Ovary (tissue), 9 donors: Measurements from ENCODE around the gene SFSWAP. TPM values are rescaled to one million over a fixed set of nuclear protein-coding genes. Genes with fewer than 3 reads are reported as not detected.

Experiments used
- DNase-seq, 5 donors: peaks; one replicate each; pipeline ENCODE4 v3.0.0-alpha.2; 2019 to 2020
- H3K27ac ChIP-seq, 2 donors: fragments of 200-600 bp; one replicate each; pipeline versions ENCODE4 v1.5.1 to v1.8.0; 2019 to 2022
- H3K27me3 ChIP-seq: fragments of 200-600 bp; one replicate; pipeline ENCODE4 v1.8.0; 2022
- H3K36me3 ChIP-seq: fragments of 200-600 bp; sonication (generic); one replicate; pipeline ENCODE4 v1.5.1; 2019
- H3K4me1 ChIP-seq: one replicate; pipeline ENCODE4 v1.8.1; 2013; ENCODE audit warnings: mild to moderate bottlenecking, moderate library complexity; ENCODE audit not compliant: insufficient read depth
- H3K4me3 ChIP-seq: fragments of 200-600 bp; sonication (generic); one replicate; pipeline ENCODE4 v1.5.1; 2017
- H3K9me3 ChIP-seq, 2 donors: fragments of 200-600 bp in 1 of 2; sonication (generic) in 1 of 2; one replicate each; pipeline versions ENCODE4 v1.5.1 to v1.8.1; 2013 to 2019; ENCODE audit warnings: mild to moderate bottlenecking in 1 of 2, moderate library complexity in 1 of 2
- CTCF ChIP-seq, 3 donors: fragments of 450-650 bp in 2 of 3; fragments of 200-600 bp in 1 of 3; IDR thresholded peaks; one replicate each; pipeline versions ENCODE4 v1.5.1 to v1.8.0; 2016 to 2022; ENCODE audit warnings: antibody characterized with exemption in 3 of 3, mild to moderate bottlenecking in 1 of 3
- EP300 ChIP-seq: sonication (generic); formaldehyde crosslinking; IDR thresholded peaks from one replicate; pipeline ENCODE4 v1.6.1; 2017; ENCODE audit warnings: antibody characterized with exemption
- POLR2A ChIP-seq: fragments of 450-650 bp; IDR thresholded peaks from one replicate; pipeline ENCODE4 v1.6.1; 2017; ENCODE audit warnings: antibody characterized with exemption, mild to moderate bottlenecking, moderate library complexity
- WGBS, 3 donors: extraction: QIAGEN DNeasy Blood & Tissue Kit in 1 of 3; methylation state at CpG; one replicate each; pipeline versions ENCODE4 v1.1.5 to v1.1.7; 2013 to 2017; 5-methylcytosine and 5-hydroxymethylcytosine counted together
- intact Hi-C, 4 donors: fragments of 100-400 bp; cut with DNase I; formaldehyde crosslinking; loops; one replicate each; pipeline versions ENCODE4 v1.11.0 to v1.15.1; 2022 to 2023
- polyA plus RNA-seq, 2 donors: library from polyadenylated mRNA; stranded (reverse); fragments of 200-250 nt in 1 of 2; fragments of 350-450 nt in 1 of 2; fragmentation: Illumina TruSeq in 1 of 2; extraction: RNeasy Lipid Tissue Mini Kit (QIAGEN cat#74804) in 1 of 2; gene quantifications; one replicate each; pipeline ENCODE4 v1.2.3, GENCODE V29; 2013 to 2014
- total RNA-seq, 7 donors: library from RNA; depleted of rRNA in 2 of 7; stranded (reverse); fragments of >200 nt in 2 of 7; fragmentation: NEBNext Ultra II Directional in 3 of 7; extraction: Animal tissue kit (Norgen Biotek cat#: 25700) in 3 of 7; gene quantifications; one replicate each; pipeline versions ENCODE4 v1.1.0 to v1.2.4, GENCODE V29; 2016 to 2023
- donor health status: DM: no; HTN: no; CAD: no; lungs with moderate emphysema.
- donor health status: DM: no; HTN: no; CAD: no.
- donor health status: Bipolar disorder and iron deficiency.
- donor health status: DM: yes; HTN: yes; CAD: no.
- donor health status: DM: no; HTN: no; CAD: no.
- donor health status: DM: yes; HTN: yes; CAD: no.

The SFSWAP gene
- total and polyA plus RNA-seq, 9 donors, result 27.6 to 54.4 (median 42.5) TPM

- no peak for DNase-seq
- no peaks in the 10 kb centered on the region for H3K36me3 ChIP-seq
- H3K4me3 ChIP-seq, result no peak overlapping the region
- no peaks in the 10 kb centered on the region for H3K9me3 ChIP-seq
- intact Hi-C loops, result no loop called here
- H3K27me3 ChIP-seq, result no peaks in the 10 kb centered on the region
- 91 to 92% (median 92%) methylated on average over 10 of the region's 10 CpGs for WGBS, 3 donors
- no peak for TF ChIP-seq CTCF (IDR thresholded peaks at IDR 0.05)
- no peak for TF ChIP-seq EP300
- no peak for TF ChIP-seq POLR2A
- no peak overlapping the region for H3K27ac ChIP-seq
- H3K4me1 ChIP-seq, result no peaks in the 10 kb centered on the region
These were observed 61.1 kb downstream of the SFSWAP start for GRCh38 chr12:131771965-131772364.

- peak in 1 of 5 donors; percentile 28 for DNase-seq
- H3K4me1 ChIP-seq, result no peaks in the 10 kb centered on the region
- no peaks in the 10 kb centered on the region for H3K27me3 ChIP-seq
- 85 to 90% (median 88%) methylated on average over 15 of the region's 15 CpGs for WGBS, 3 donors
- H3K27ac ChIP-seq, result no peak overlapping the region
- no peak overlapping the region for H3K4me3 ChIP-seq
- H3K36me3 ChIP-seq, result no peaks in the 10 kb centered on the region
- intact Hi-C loops, result no loop called here
- H3K9me3 ChIP-seq, result no peaks in the 10 kb centered on the region
- TF ChIP-seq POLR2A (no peak), EP300 (no peak), CTCF (IDR thresholded peaks at IDR 0.05) (no peak)
These were observed 62.8 kb downstream of the SFSWAP start for GRCh38 chr12:131773582-131774221.

- WGBS, 3 donors, result 79 to 84% (median 82%) methylated on average over 17 of the region's 17 CpGs
- intact Hi-C loops, result no loop called here
- H3K27ac ChIP-seq, result no peak overlapping the region
- DNase-seq, result no peak
- H3K4me3 ChIP-seq, result no peak overlapping the region
- no peaks in the 10 kb centered on the region for H3K27me3 ChIP-seq
- H3K36me3 ChIP-seq, result no peaks in the 10 kb centered on the region
- no peak for TF ChIP-seq CTCF (IDR thresholded peaks at IDR 0.05)
- TF ChIP-seq EP300, result no peak
- TF ChIP-seq POLR2A, result no peak
- H3K9me3 ChIP-seq, result no peaks in the 10 kb centered on the region
- no peaks in the 10 kb centered on the region for H3K4me1 ChIP-seq
These were observed 63.9 kb downstream of the SFSWAP start for GRCh38 chr12:131774576-131775391.

GRCh38 chr12:131775392-131776236, 64.7 kb downstream of the SFSWAP start:
- TF ChIP-seq EP300 (no peak), CTCF (IDR thresholded peaks at IDR 0.05) (no peak), POLR2A (no peak)
- Histone ChIP-seq H3K36me3 (no peaks in the 10 kb centered on the region), H3K27me3 (no peaks in the 10 kb centered on the region), H3K4me1 (no peaks in the 10 kb centered on the region), H3K27ac (no peak overlapping the region), H3K9me3 (no peaks in the 10 kb centered on the region), H3K4me3 (no peak overlapping the region)
- peak in 1 of 5 donors; percentile 16 for DNase-seq
- intact Hi-C loops, result no loop called here
- 86 to 88% (median 87%) methylated on average over 17 of the region's 17 CpGs for WGBS, 3 donors
